IMR-90 (cell line): ENCODE data around the gene PPP1R12B. TPM values are rescaled to one million over a fixed set of nuclear protein-coding genes. Genes with fewer than 3 reads are reported as not detected.

ENCODE experiments used
- ATAC-seq: fragments of 200-7000 bp; cut with Tn5 transposase; 2 replicates; pipeline ENCODE4 v1.9.1; 2020; ENCODE audit warnings: low read depth, mild to moderate bottlenecking, moderate library complexity
- BruUV-seq: library from RNA; stranded (reverse); fragments of 400-500 nt; replicated peaks from 2 replicates; lab custom pipeline; 2021; lab: Mats Ljungman, UMichigan
- CTCF ChIA-PET: fragments of 300-600 bp; formaldehyde crosslinking; extraction: SDS; loops from one replicate; lab custom pipeline; 2021; ENCODE audit warnings: antibody characterized with exemption; lab: Yijun Ruan, JAX
- POLR2A ChIA-PET: fragments of 300-600 bp; sonication (Branson Sonifier 250); formaldehyde crosslinking; loops from one replicate; lab custom pipeline; 2022; ENCODE audit warnings: antibody characterized with exemption; ENCODE audit not compliant: unreplicated experiment; lab: Charles Lee
- DNase-seq: peaks from one replicate; pipeline ENCODE4 v3.0.0; 2013
- H2AFZ ChIP-seq: replicated peaks from 2 replicates; pipeline ENCODE3; 2013; ENCODE audit warnings: low read length, mild to moderate bottlenecking; ENCODE audit not compliant: poor library complexity
- H2AK5ac ChIP-seq: 2 replicates; pipeline ENCODE4 v1.6.1; 2013; ENCODE audit warnings: low read depth, low read length, inconsistent platforms
- H2AK9ac ChIP-seq: replicated peaks from 2 replicates; pipeline ENCODE3; 2013; ENCODE audit warnings: mild to moderate bottlenecking, low read depth, low read length, moderate library complexity; ENCODE audit not compliant: poor library complexity
- H2BK120ac ChIP-seq: 2 replicates; pipeline ENCODE4 v1.6.1; 2013; ENCODE audit warnings: low read depth, low read length, inconsistent platforms
- H2BK15ac ChIP-seq: 3 replicates; pipeline ENCODE4 v1.6.1; 2013; ENCODE audit warnings: low read depth, low read length, inconsistent platforms
- H2BK20ac ChIP-seq: 2 replicates; pipeline ENCODE4 v1.6.1; 2013; ENCODE audit warnings: low read depth, mild to moderate bottlenecking, inconsistent platforms, low read length, moderate library complexity
- H2BK5ac ChIP-seq: 2 replicates; pipeline ENCODE4 v1.6.1; 2013; ENCODE audit warnings: mild to moderate bottlenecking, low read depth, low read length, inconsistent platforms; ENCODE audit not compliant: poor library complexity, severe bottlenecking
- H3K14ac ChIP-seq: replicated peaks from 2 replicates; pipeline ENCODE4 v1.6.1; 2013; ENCODE audit warnings: low read depth, low read length, inconsistent platforms
- H3K18ac ChIP-seq: 2 replicates; pipeline ENCODE4 v1.6.1; 2013; ENCODE audit warnings: low read depth, low read length, control low read depth
- H3K23ac ChIP-seq: 2 replicates; pipeline ENCODE4 v1.6.1; 2013; ENCODE audit warnings: low read depth, low read length, inconsistent platforms
- H3K27ac ChIP-seq: 2 replicates; pipeline ENCODE4 v1.5.1; 2013; ENCODE audit warnings: mild to moderate bottlenecking, control low read depth, low read length; ENCODE audit not compliant: insufficient read depth
- H3K27me3 ChIP-seq: 2 replicates; pipeline ENCODE4 v1.6.1; 2013; ENCODE audit warnings: low read length; ENCODE audit not compliant: control insufficient read depth, insufficient read depth
- H3K36me3 ChIP-seq: 2 replicates; pipeline ENCODE4 v1.6.1; 2013; ENCODE audit warnings: low read length, mixed read lengths; ENCODE audit not compliant: control insufficient read depth, insufficient read depth
- H3K4ac ChIP-seq: 2 replicates; pipeline ENCODE4 v1.6.1; 2013; ENCODE audit warnings: low read depth, low read length, inconsistent platforms
- H3K4me1 ChIP-seq: 2 replicates; pipeline ENCODE4 v1.6.1; 2013; ENCODE audit warnings: low read length, mixed read lengths; ENCODE audit not compliant: control insufficient read depth, insufficient read depth
- H3K4me2 ChIP-seq: 2 replicates; pipeline ENCODE4 v1.6.1; 2013; ENCODE audit warnings: low read depth, mild to moderate bottlenecking, control low read depth, low read length, moderate library complexity
- H3K4me3 ChIP-seq: 2 replicates; pipeline ENCODE4 v1.5.1; 2013; ENCODE audit warnings: low read depth, mild to moderate bottlenecking, control low read depth, low read length, moderate library complexity; ENCODE audit not compliant: insufficient read depth
- H3K56ac ChIP-seq: 2 replicates; pipeline ENCODE4 v1.6.1; 2013; ENCODE audit warnings: low read length, inconsistent platforms; ENCODE audit not compliant: insufficient read depth; ENCODE audit errors: extremely low read depth
- H3K79me1 ChIP-seq, 2 experiments: 2 replicates each; pipeline ENCODE4 v1.6.1; 2013; ENCODE audit warnings: low read length in 2 of 2, inconsistent platforms in 1 of 2, low read depth in 1 of 2
- H3K9ac ChIP-seq: 2 replicates; pipeline ENCODE4 v1.6.1; 2013; ENCODE audit warnings: low read depth, low read length, control low read depth
- H3K9me1 ChIP-seq: 2 replicates; pipeline ENCODE4 v1.6.1; 2013; ENCODE audit warnings: low read length, inconsistent platforms; ENCODE audit not compliant: insufficient read depth
- H3K9me3 ChIP-seq: 2 replicates; pipeline ENCODE4 v1.6.1; 2013; ENCODE audit warnings: low read length; ENCODE audit not compliant: control insufficient read depth, insufficient read depth
- H4K20me1 ChIP-seq: 2 replicates; pipeline ENCODE4 v1.6.1; 2013; ENCODE audit warnings: low read length, inconsistent platforms; ENCODE audit not compliant: insufficient read depth
- H4K5ac ChIP-seq: 2 replicates; pipeline ENCODE4 v1.6.1; 2013; ENCODE audit warnings: mild to moderate bottlenecking, low read depth, low read length, control low read depth
- H4K8ac ChIP-seq, 2 experiments: 2 replicates each; pipeline ENCODE4 v1.6.1; 2013; ENCODE audit warnings: low read depth in 2 of 2, low read length in 2 of 2, control low read depth in 1 of 2, inconsistent platforms in 1 of 2
- H4K91ac ChIP-seq: 2 replicates; pipeline ENCODE4 v1.6.1; 2013; ENCODE audit warnings: low read depth, low read length, inconsistent platforms; ENCODE audit not compliant: insufficient read depth
- CEBPB ChIP-seq: IDR thresholded peaks from 2 replicates; pipeline ENCODE4 v1.6.1; 2012; ENCODE audit warnings: low read depth, low read length, improper control_type of control experiment
- MAZ ChIP-seq: IDR thresholded peaks from 2 replicates; pipeline ENCODE4 v1.6.1; 2012; ENCODE audit warnings: low read depth, mild to moderate bottlenecking, low read length, improper control_type of control experiment, moderate library complexity, borderline replicate concordance
- NFE2L2 ChIP-seq: fragments of 150-350 bp; IDR thresholded peaks from 2 replicates; pipeline ENCODE4 v1.6.1; 2016; ENCODE audit warnings: low read depth, mild to moderate bottlenecking, low read length
- USF2 ChIP-seq: fragments of 150-350 bp; IDR thresholded peaks from 2 replicates; pipeline ENCODE4 v1.6.1; 2017; ENCODE audit warnings: mild to moderate bottlenecking, antibody characterized with exemption, low read length, low read depth
- dilution Hi-C: fragments of 300-500 bp; cut with HindIII; formaldehyde crosslinking; loops from one replicate; pipeline ENCODE4 v1.14.3; 2018; ENCODE audit warnings: low sequenced_read_pairs; ENCODE audit not compliant: unreplicated experiment
- in situ Hi-C: fragments of 300-500 bp; cut with MboI; formaldehyde crosslinking; loops from 3 replicates; pipeline ENCODE4 v1.14.3; 2019; ENCODE audit warnings: low sequenced_read_pairs, inconsistent platforms, mixed read lengths
- intact Hi-C: fragments of 100-400 bp; cut with micrococcal nuclease; formaldehyde crosslinking; loops from 2 replicates; pipeline ENCODE4 v1.10.0; 2022
- polyA plus RNA-seq, 3 experiments: library from polyadenylated mRNA; depleted of rRNA; stranded (reverse); fragments of >200 nt; gene quantifications; 2 replicates each; pipeline ENCODE4 v1.2.3, GENCODE V29; 2012; ENCODE audit warnings: low replicate concordance in 1 of 3
- total RNA-seq: library from RNA; depleted of rRNA; stranded (reverse); fragments of >200 nt; gene quantifications from 2 replicates; pipeline ENCODE4 v1.2.3, GENCODE V29; 2012

PPP1R12B gene
- total and polyA plus RNA-seq, 2 of the 4 experiments (the other 2 are of a cell fraction), result 8.5 to 12.0 TPM

GRCh38 chr1:202355944-202356553 lies 7.5 kb downstream of the PPP1R12B start:
- H3K27me3 ChIP-seq, result no peaks in the 10 kb centered on the region
- H2AK5ac ChIP-seq, result no peak overlapping the region
- H3K56ac ChIP-seq, result no peak overlapping the region
- no peak overlapping the region for H3K14ac ChIP-seq
- no peak for TF ChIP-seq CEBPB
- no peak for TF ChIP-seq USF2
- TF ChIP-seq NFE2L2, result no peak
- TF ChIP-seq MAZ, result no peak
- H4K5ac ChIP-seq, result no peak overlapping the region
- H2BK120ac ChIP-seq, result no peak overlapping the region
- intact Hi-C loops, result no loop called here
- no peak overlapping the region for H3K4me2 ChIP-seq
- H2BK15ac ChIP-seq, result no peak overlapping the region
- in situ Hi-C loops, result no loop called here
- H3K79me1 ChIP-seq, result peaks cover 12 to 35% of the 10 kb centered on the region in 2 experiments
- CTCF ChIA-PET, result no interaction called here
- H2BK20ac ChIP-seq, result no peak overlapping the region
- no peak overlapping the region for H3K9ac ChIP-seq
- POLR2A ChIA-PET, result no interaction called here
- no peak overlapping the region for H4K91ac ChIP-seq
- no peaks in the 10 kb centered on the region; the same call in 1 of the 2 replicates for H4K20me1 ChIP-seq
- ATAC-seq (no peak), DNase-seq (no peak)
- no peaks in the 10 kb centered on the region for H3K36me3 ChIP-seq
- H2AFZ ChIP-seq, result no peak overlapping the region
- peaks cover 4% of the 10 kb centered on the region for H3K4me1 ChIP-seq
- BruUV-seq, result no TSS peak
- no peak overlapping the region for H2AK9ac ChIP-seq
- no peak overlapping the region for H4K8ac ChIP-seq
- H3K27ac ChIP-seq, result no peak overlapping the region
- H3K23ac ChIP-seq, result no peak overlapping the region
- H3K9me1 ChIP-seq, result peaks cover 4% of the 10 kb centered on the region; the same call in 1 of the 2 replicates
- no peak overlapping the region for H3K18ac ChIP-seq
- no peak overlapping the region for H2BK5ac ChIP-seq
- dilution Hi-C loops, result no loop called here
- no peaks in the 10 kb centered on the region for H3K9me3 ChIP-seq
- no peak overlapping the region for H3K4me3 ChIP-seq
- H3K4ac ChIP-seq, result no peak overlapping the region
